Gastrocnemius medialis (tissue), 4 donors: ENCODE data around the gene PTPN7. TPM values are rescaled to one million over a fixed set of nuclear protein-coding genes. Genes with fewer than 3 reads are reported as not detected.

Experiments
- ATAC-seq, 2 donors: fragments of 150-250 bp; one replicate each; pipeline ENCODE4 v1.9.1; 2016
- DNase-seq, 2 donors: peaks; one replicate each; pipeline ENCODE4 v3.0.0-alpha.2; 2019
- H3K27ac ChIP-seq, 4 donors: fragments of 200-600 bp; sonication (generic); 1 replicate in 1 of 4; 2 replicates in 3 of 4; pipeline ENCODE4 v1.5.1; 2016 to 2018; ENCODE audit warnings: mild to moderate bottlenecking in 2 of 4, moderate library complexity in 1 of 4
- H3K27me3 ChIP-seq, 3 donors: fragments of 200-600 bp; sonication (generic) in 2 of 3; 1 replicate in 1 of 3; 2 replicates in 2 of 3; pipeline versions ENCODE4 v1.5.1 to v1.6.0; 2016 to 2019; ENCODE audit warnings: mild to moderate bottlenecking in 1 of 3, moderate library complexity in 1 of 3
- H3K36me3 ChIP-seq, 2 donors: fragments of 200-600 bp; sonication (generic) in 1 of 2; one replicate each; pipeline ENCODE4 v1.5.1; 2017 to 2018
- H3K4me1 ChIP-seq, 2 donors: fragments of 200-600 bp; sonication (generic) in 1 of 2; one replicate each; pipeline ENCODE4 v1.5.1; 2016 to 2017; ENCODE audit warnings: mild to moderate bottlenecking in 2 of 2
- H3K4me3 ChIP-seq, 4 donors: fragments of 200-600 bp; sonication (generic) in 3 of 4; 1 replicate in 1 of 4; 2 replicates in 3 of 4; pipeline ENCODE4 v1.5.1; 2016 to 2019; ENCODE audit warnings: mild to moderate bottlenecking in 2 of 4
- H3K9me3 ChIP-seq, 3 donors: fragments of 200-600 bp; sonication (generic) in 2 of 3; 1 replicate in 1 of 3; 2 replicates in 2 of 3; pipeline ENCODE4 v1.5.1; 2016 to 2019
- CTCF ChIP-seq, 5 experiments: fragments of 450-650 bp in 3 of 5; fragments of 200-600 bp in 2 of 5; sonication (generic) in 2 of 5; IDR thresholded peaks in 4 of 5; conservative IDR thresholded peaks in 1 of 5; 1 replicate in 4 of 5; 2 replicates in 1 of 5; pipeline ENCODE4 v1.5.1; 2016 to 2019; ENCODE audit warnings: antibody characterized with exemption in 5 of 5, mild to moderate bottlenecking in 3 of 5, moderate library complexity in 3 of 5
- POLR2A ChIP-seq, 2 donors: fragments of 450-650 bp; IDR thresholded peaks; one replicate each; pipeline ENCODE4 v1.6.1; 2017; ENCODE audit warnings: antibody characterized with exemption in 2 of 2, mild to moderate bottlenecking in 2 of 2, moderate library complexity in 2 of 2
- in situ Hi-C, 4 donors: fragments of 200-750 bp; cut with MboI; loops; one replicate each; pipeline versions ENCODE4 v1.15.0 to v1.8.0; 2017; ENCODE audit warnings: low sequenced_read_pairs in 4 of 4
- intact Hi-C: fragments of 100-400 bp; cut with DNase I; formaldehyde crosslinking; loops from one replicate; pipeline ENCODE4 v1.15.1; 2023; ENCODE audit warnings: low total_unique reads
- total RNA-seq, 4 donors: library from RNA; depleted of rRNA; stranded (reverse); fragments of >200 nt; gene quantifications; one replicate each; pipeline versions ENCODE4 v1.1.0 to v1.2.3, GENCODE V29; 2016

PTPN7 gene
- total RNA-seq, 4 donors from 2014 or later, result 0.19 to 0.76 (median 0.49) TPM

- TF ChIP-seq POLR2A (IDR thresholded peaks at IDR 0.05) (no peak), CTCF (IDR thresholded peaks at IDR 0.05 in 4 of 5, conservative IDR thresholded peaks at IDR 0.05 in 1 of 5) (no peak)
- Histone ChIP-seq H3K4me1 (peaks cover 9 to 14% of the 10 kb centered on the region in 2 donors), H3K4me3 (no peak overlapping the region), H3K27ac (no peak overlapping the region), H3K9me3 (no peaks in the 10 kb centered on the region), H3K36me3 (no peaks in the 10 kb centered on the region), H3K27me3 (no peaks in the 10 kb centered on the region)
- in situ Hi-C loops, result loop anchor here in 2 of 4 donors (10.0 kb wide), 1 partner anchor 96 kb away; the partner anchor contains the start of gene ELF3 (in 2 of the 2)
- no peak for DNase-seq
- no peak for ATAC-seq
- intact Hi-C loops, result no loop called here
Measured at GRCh38 chr1:202110977-202111376, 49.4 kb downstream of the PTPN7 start.

GRCh38 chr1:202107801-202108731 is 52.3 kb downstream of the PTPN7 start:
- in situ Hi-C loops (no loop called here), intact Hi-C loops (no loop called here)
- H3K36me3 ChIP-seq, result no peaks in the 10 kb centered on the region
- H3K9me3 ChIP-seq, result no peaks in the 10 kb centered on the region
- no peak for ATAC-seq
- TF ChIP-seq POLR2A (IDR thresholded peaks at IDR 0.05) (no peak), CTCF (IDR thresholded peaks at IDR 0.05 in 4 of 5, conservative IDR thresholded peaks at IDR 0.05 in 1 of 5) (no peak)
- H3K4me1 ChIP-seq, result peaks cover 2 to 6% of the 10 kb centered on the region in 2 donors
- no peak for DNase-seq
- H3K27ac ChIP-seq, result no peak overlapping the region
- no peaks in the 10 kb centered on the region for H3K27me3 ChIP-seq
- no peak overlapping the region for H3K4me3 ChIP-seq

- Histone ChIP-seq H3K36me3 (no peaks in the 10 kb centered on the region), H3K9me3 (no peaks in the 10 kb centered on the region), H3K27me3 (no peaks in the 10 kb centered on the region), H3K27ac (no peak overlapping the region), H3K4me1 (no peaks in the 10 kb centered on the region), H3K4me3 (no peak overlapping the region)
- no peak for TF ChIP-seq POLR2A (IDR thresholded peaks at IDR 0.05)
- TF ChIP-seq CTCF (IDR thresholded peaks at IDR 0.05 in 4 of 5, conservative IDR thresholded peaks at IDR 0.05 in 1 of 5), result no peak
- DNase-seq (peak in 1 of 2 donors; percentile 16), ATAC-seq (no peak)
- in situ Hi-C loops, result no loop called here
- intact Hi-C loops, result no loop called here
Measured at GRCh38 chr1:202107321-202107761, 53.1 kb downstream of the PTPN7 start.

- H3K27ac ChIP-seq, result no peak overlapping the region
- no peaks in the 10 kb centered on the region for H3K4me1 ChIP-seq
- no peaks in the 10 kb centered on the region for H3K36me3 ChIP-seq
- intact Hi-C loops, result no loop called here
- TF ChIP-seq CTCF (IDR thresholded peaks at IDR 0.05 in 4 of 5, conservative IDR thresholded peaks at IDR 0.05 in 1 of 5), result no peak
- TF ChIP-seq POLR2A (IDR thresholded peaks at IDR 0.05), result no peak
- DNase-seq, result no peak
- H3K9me3 ChIP-seq, result no peaks in the 10 kb centered on the region
- peak in 1 of 2 donors; percentile 39 for ATAC-seq
- H3K4me3 ChIP-seq, result no peak overlapping the region
- no peaks in the 10 kb centered on the region for H3K27me3 ChIP-seq
- in situ Hi-C loops, result no loop called here
Measured at GRCh38 chr1:202106340-202107254, 53.8 kb downstream of the PTPN7 start.
